Measurements from ENCODE around the gene CEP78.

Gene CEP78

GRCh38 chr9:78235256-78235761, 566 bp upstream of the CEP78 start:
- Histone ChIP-seq H3K4me1 (ENCODE audit: insufficient read depth, low read length) (peaks cover 4% of the 10 kb centered on the region), H3K27ac (ENCODE audit: low read depth, low read length) (peak overlapping the region; percentile 82), H3K9me3 (ENCODE audit: insufficient read depth, low read depth, low read length) (no peaks in the 10 kb centered on the region), H3K9ac (ENCODE audit: low read depth, low read length) (peak overlapping the region; percentile 85), H3K4me3 (ENCODE audit: low read length) (peak overlapping the region; percentile 98), H3K36me3 (ENCODE audit: insufficient read depth, low read length) (peaks cover 12% of the 10 kb centered on the region), H3K27me3 (ENCODE audit: insufficient read depth, low read length) (no peaks in the 10 kb centered on the region)
- 10% methylated on average over 17 of the region's 17 CpGs for WGBS

DNA sequence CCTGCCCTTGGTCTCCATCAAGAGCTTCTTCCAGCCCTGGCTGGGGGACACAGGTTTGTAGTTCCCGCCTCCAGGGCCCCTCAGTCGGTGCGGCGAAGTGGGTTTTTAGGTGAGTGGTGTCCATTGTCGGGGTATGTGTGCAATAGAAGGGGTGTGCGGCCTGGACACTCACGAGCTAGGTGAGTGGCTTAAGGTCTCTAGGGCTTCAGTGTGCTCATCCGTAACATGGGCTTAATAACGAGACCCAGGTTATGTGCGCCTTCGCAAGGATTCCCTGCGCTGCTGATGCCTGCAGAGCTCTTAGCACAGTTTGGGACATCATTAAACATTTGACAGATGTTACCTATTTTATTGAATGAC, 656 bp downstream of the CEP78 start:
- 2% methylated on average over 12 of the region's 12 CpGs for WGBS

GRCh38 chr9:78238046-78239038, 2.5 kb downstream of the CEP78 start:
- no peak overlapping the region for H3K9ac ChIP-seq (ENCODE audit: low read depth, low read length)
- H3K4me3 ChIP-seq (ENCODE audit: low read length): no peak overlapping the region
- H3K4me1 ChIP-seq (ENCODE audit: insufficient read depth, low read length): peaks cover 4% of the 10 kb centered on the region
- no peaks in the 10 kb centered on the region for H3K9me3 ChIP-seq (ENCODE audit: insufficient read depth, low read depth, low read length)
- H3K36me3 ChIP-seq (ENCODE audit: insufficient read depth, low read length): peaks cover 41% of the 10 kb centered on the region
- no peaks in the 10 kb centered on the region for H3K27me3 ChIP-seq (ENCODE audit: insufficient read depth, low read length)
- no peak overlapping the region for H3K27ac ChIP-seq (ENCODE audit: low read depth, low read length)
- 89% methylated on average over 13 of the region's 13 CpGs for WGBS

More for the DNA sequence above, 656 bp downstream of the CEP78 start:
- Histone ChIP-seq H3K4me1 (ENCODE audit: insufficient read depth, low read length) (peaks cover 4% of the 10 kb centered on the region), H3K9ac (ENCODE audit: low read depth, low read length) (peak overlapping the region; percentile 85), H3K36me3 (ENCODE audit: insufficient read depth, low read length) (peaks cover 23% of the 10 kb centered on the region), H3K4me3 (ENCODE audit: low read length) (peak overlapping the region; percentile 98), H3K27ac (ENCODE audit: low read depth, low read length) (peak overlapping the region; percentile 82), H3K9me3 (ENCODE audit: insufficient read depth, low read depth, low read length) (no peaks in the 10 kb centered on the region), H3K27me3 (ENCODE audit: insufficient read depth, low read length) (no peaks in the 10 kb centered on the region)

DNA sequence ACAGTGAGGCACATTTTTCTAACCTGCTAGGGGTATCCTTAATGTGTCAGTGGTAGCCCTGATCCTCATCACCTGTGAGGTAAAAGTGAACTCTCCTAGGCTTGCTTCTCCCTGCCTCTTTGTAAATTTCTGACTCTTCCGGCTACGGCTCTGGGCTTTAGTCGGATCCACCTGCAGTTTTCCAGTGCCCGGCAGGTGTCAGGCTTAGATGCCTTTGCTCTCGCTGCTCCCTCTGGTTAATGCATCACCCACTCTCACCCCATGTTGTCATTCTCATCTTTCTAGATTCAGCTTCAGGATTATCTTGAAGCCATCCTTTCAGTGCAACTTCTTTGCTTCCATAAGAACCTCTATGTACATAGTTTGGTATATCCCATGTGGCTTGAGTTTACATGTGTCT, 3.6 kb downstream of the CEP78 start:
- Histone ChIP-seq H3K4me1 (ENCODE audit: insufficient read depth, low read length) (peaks cover 4% of the 10 kb centered on the region), H3K9ac (ENCODE audit: low read depth, low read length) (no peak overlapping the region), H3K36me3 (ENCODE audit: insufficient read depth, low read length) (peaks cover 53% of the 10 kb centered on the region), H3K27ac (ENCODE audit: low read depth, low read length) (no peak overlapping the region), H3K9me3 (ENCODE audit: insufficient read depth, low read depth, low read length) (no peaks in the 10 kb centered on the region), H3K27me3 (ENCODE audit: insufficient read depth, low read length) (no peaks in the 10 kb centered on the region), H3K4me3 (ENCODE audit: low read length) (no peak overlapping the region)
- WGBS: 74% methylated on average over 5 of the region's 5 CpGs

GRCh38 chr9:78242041-78242440, 6.2 kb downstream of the CEP78 start:
- Histone ChIP-seq H3K36me3 (ENCODE audit: insufficient read depth, low read length) (peaks cover 75% of the 10 kb centered on the region), H3K4me1 (ENCODE audit: insufficient read depth, low read length) (no peaks in the 10 kb centered on the region; the same call in 1 of the 2 replicates), H3K4me3 (ENCODE audit: low read length) (no peak overlapping the region), H3K27me3 (ENCODE audit: insufficient read depth, low read length) (no peaks in the 10 kb centered on the region), H3K9ac (ENCODE audit: low read depth, low read length) (no peak overlapping the region), H3K27ac (ENCODE audit: low read depth, low read length) (no peak overlapping the region), H3K9me3 (ENCODE audit: insufficient read depth, low read depth, low read length) (no peaks in the 10 kb centered on the region)
- WGBS: 80% methylated on average over 3 of the region's 4 CpGs

DNA sequence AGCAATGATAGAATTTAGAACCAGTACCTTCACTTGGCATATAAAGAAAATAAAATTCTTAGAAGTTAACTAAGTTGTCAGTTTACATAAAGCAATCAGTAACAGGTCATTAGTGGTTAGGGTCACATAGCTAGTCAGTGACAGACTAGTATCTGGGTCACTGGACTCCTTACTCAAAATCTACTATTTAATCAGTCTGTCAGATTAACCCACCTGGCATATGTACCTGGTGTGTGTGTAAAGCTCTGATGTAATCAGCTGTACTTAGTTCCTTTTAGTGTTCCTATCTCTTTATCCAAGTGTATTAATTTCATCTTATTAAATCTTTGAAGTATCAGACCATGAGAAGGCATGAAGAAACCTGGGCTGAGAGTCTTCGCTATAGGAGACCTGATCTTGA, 7.3 kb downstream of the CEP78 start:
- no peaks in the 10 kb centered on the region for H3K9me3 ChIP-seq (ENCODE audit: insufficient read depth, low read depth, low read length)
- no peak overlapping the region for H3K27ac ChIP-seq (ENCODE audit: low read depth, low read length)
- H3K4me3 ChIP-seq (ENCODE audit: low read length): no peak overlapping the region
- no peak overlapping the region for H3K9ac ChIP-seq (ENCODE audit: low read depth, low read length)
- peaks cover 84% of the 10 kb centered on the region for H3K36me3 ChIP-seq (ENCODE audit: insufficient read depth, low read length)
- no peaks in the 10 kb centered on the region for H3K4me1 ChIP-seq (ENCODE audit: insufficient read depth, low read length)
- 100% methylated on average over 1 of the region's 1 CpG for WGBS
- H3K27me3 ChIP-seq (ENCODE audit: insufficient read depth, low read length): no peaks in the 10 kb centered on the region

DNA sequence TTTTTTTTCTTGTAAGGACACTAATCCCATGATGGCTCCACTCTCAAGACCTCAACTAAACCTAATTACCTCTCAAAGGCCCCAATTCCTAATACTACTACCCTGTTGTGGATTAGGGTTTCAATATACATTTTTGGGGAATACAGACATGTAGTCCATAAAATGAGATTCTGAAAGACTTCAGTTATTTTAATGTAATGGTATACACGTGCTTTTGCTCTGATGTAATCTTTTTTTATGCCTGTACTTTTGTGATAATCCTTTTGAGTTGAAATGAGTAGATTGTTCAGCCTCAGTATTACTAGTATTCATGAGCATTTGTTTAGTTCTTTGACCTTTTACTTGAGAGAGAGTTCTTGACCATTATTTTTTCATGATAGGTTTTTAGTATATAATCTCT, 9.5 kb downstream of the CEP78 start:
- 100% methylated on average over 1 of the region's 1 CpG for WGBS
- Histone ChIP-seq H3K4me1 (ENCODE audit: insufficient read depth, low read length) (no peaks in the 10 kb centered on the region), H3K4me3 (ENCODE audit: low read length) (no peak overlapping the region), H3K9me3 (ENCODE audit: insufficient read depth, low read depth, low read length) (no peaks in the 10 kb centered on the region), H3K36me3 (ENCODE audit: insufficient read depth, low read length) (peaks cover 93% of the 10 kb centered on the region), H3K27ac (ENCODE audit: low read depth, low read length) (no peak overlapping the region), H3K27me3 (ENCODE audit: insufficient read depth, low read length) (no peaks in the 10 kb centered on the region), H3K9ac (ENCODE audit: low read depth, low read length) (no peak overlapping the region)

DNA sequence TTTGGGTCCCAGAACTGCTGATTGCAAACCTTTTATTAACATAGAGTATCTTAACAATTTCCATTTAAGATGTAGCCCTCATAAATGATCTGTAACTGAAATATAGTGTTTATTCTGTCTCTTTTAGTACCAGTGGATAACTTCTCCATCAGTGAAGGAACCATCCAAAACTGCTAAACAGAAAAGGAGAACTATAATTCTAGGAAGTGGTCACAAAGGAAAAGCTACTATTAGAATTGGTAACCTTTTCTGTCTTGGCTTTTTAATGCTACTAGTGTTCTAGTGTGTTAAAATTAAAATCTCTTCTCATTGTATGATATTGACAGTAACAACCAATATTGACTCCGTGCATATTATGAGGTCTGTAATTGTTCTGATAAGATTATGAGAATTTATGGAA, 12.8 kb downstream of the CEP78 start:
- 100% methylated on average over 1 of the region's 1 CpG for WGBS
- no peaks in the 10 kb centered on the region for H3K27me3 ChIP-seq (ENCODE audit: insufficient read depth, low read length)
- H3K36me3 ChIP-seq (ENCODE audit: insufficient read depth, low read length): peaks cover 93% of the 10 kb centered on the region
- H3K4me3 ChIP-seq (ENCODE audit: low read length): no peak overlapping the region
- no peaks in the 10 kb centered on the region for H3K4me1 ChIP-seq (ENCODE audit: insufficient read depth, low read length)
- H3K9me3 ChIP-seq (ENCODE audit: insufficient read depth, low read depth, low read length): no peaks in the 10 kb centered on the region
- H3K9ac ChIP-seq (ENCODE audit: low read depth, low read length): no peak overlapping the region
- H3K27ac ChIP-seq (ENCODE audit: low read depth, low read length): no peak overlapping the region

- H3K27me3 ChIP-seq (ENCODE audit: insufficient read depth, low read length): no peaks in the 10 kb centered on the region
- no peaks in the 10 kb centered on the region for H3K9me3 ChIP-seq (ENCODE audit: insufficient read depth, low read depth, low read length)
- H3K4me3 ChIP-seq (ENCODE audit: low read length): no peak overlapping the region
- H3K4me1 ChIP-seq (ENCODE audit: insufficient read depth, low read length): no peaks in the 10 kb centered on the region
- H3K27ac ChIP-seq (ENCODE audit: low read depth, low read length): no peak overlapping the region
- no peak overlapping the region for H3K9ac ChIP-seq (ENCODE audit: low read depth, low read length)
- peaks cover 89% of the 10 kb centered on the region for H3K36me3 ChIP-seq (ENCODE audit: insufficient read depth, low read length)
Measured at GRCh38 chr9:78249542-78249941, 13.7 kb downstream of the CEP78 start.

GRCh38 chr9:78252616-78253015, 16.7 kb downstream of the CEP78 start:
- H3K4me3 ChIP-seq (ENCODE audit: low read length): no peak overlapping the region
- H3K36me3 ChIP-seq (ENCODE audit: insufficient read depth, low read length): peaks cover 90% of the 10 kb centered on the region
- no peaks in the 10 kb centered on the region for H3K27me3 ChIP-seq (ENCODE audit: insufficient read depth, low read length)
- no peak overlapping the region for H3K9ac ChIP-seq (ENCODE audit: low read depth, low read length)
- no peak overlapping the region for H3K27ac ChIP-seq (ENCODE audit: low read depth, low read length)
- no peaks in the 10 kb centered on the region for H3K4me1 ChIP-seq (ENCODE audit: insufficient read depth, low read length)
- no peaks in the 10 kb centered on the region for H3K9me3 ChIP-seq (ENCODE audit: insufficient read depth, low read depth, low read length)
- 100% methylated on average over 1 of the region's 1 CpG for WGBS

DNA sequence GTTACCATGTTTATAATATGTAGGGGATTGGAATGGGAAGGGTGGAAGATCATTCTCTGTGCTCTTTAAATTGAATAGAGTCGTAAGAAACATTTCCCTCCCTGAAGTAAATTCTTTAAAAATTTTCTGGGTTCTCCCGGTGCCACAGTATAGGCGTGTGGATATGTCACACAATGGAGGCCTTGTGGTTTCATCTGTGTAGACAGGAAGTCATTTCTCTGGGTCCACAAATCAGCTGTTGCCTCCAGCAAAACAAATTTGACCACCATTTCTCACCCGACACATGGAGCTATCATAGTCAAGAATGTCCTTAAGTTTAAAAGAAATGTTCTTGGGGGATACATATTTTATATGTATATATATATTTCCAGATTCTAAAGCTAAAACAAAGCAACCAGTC, 17.4 kb downstream of the CEP78 start:
- Histone ChIP-seq H3K27me3 (ENCODE audit: insufficient read depth, low read length) (no peaks in the 10 kb centered on the region), H3K27ac (ENCODE audit: low read depth, low read length) (no peak overlapping the region), H3K4me1 (ENCODE audit: insufficient read depth, low read length) (no peaks in the 10 kb centered on the region), H3K9me3 (ENCODE audit: insufficient read depth, low read depth, low read length) (no peaks in the 10 kb centered on the region), H3K4me3 (ENCODE audit: low read length) (no peak overlapping the region), H3K9ac (ENCODE audit: low read depth, low read length) (no peak overlapping the region), H3K36me3 (ENCODE audit: insufficient read depth, low read length) (peaks cover 90% of the 10 kb centered on the region)
- WGBS: 93% methylated on average over 3 of the region's 4 CpGs
